Endothelial cell of umbilical vein (primary cell): ENCODE results near the gene DCX. TPM values are rescaled to one million over a fixed set of nuclear protein-coding genes. Genes with fewer than 3 reads are reported as not detected.

Experiments
- BruUV-seq: library from RNA; stranded (reverse); fragments of 400-500 nt; replicated peaks from 2 replicates; lab custom pipeline; 2021; lab: Mats Ljungman, UMichigan
- CTCF ChIA-PET: fragments of 300-600, 350-600 bp; sonication (Branson Sonifier 250); formaldehyde crosslinking; loops from one replicate; lab custom pipeline; 2021; ENCODE audit warnings: antibody characterized with exemption, inconsistent platforms; lab: Charles Lee
- POLR2A ChIA-PET: fragments of 300-600, 350-600 bp; sonication (Branson Sonifier 250); formaldehyde crosslinking; loops from one replicate; lab custom pipeline; 2021; ENCODE audit warnings: antibody characterized with exemption, inconsistent platforms; lab: Charles Lee
- DNase-seq: peaks from one replicate; pipeline ENCODE4 v3.0.0-alpha.2; 2011; ENCODE audit warnings: low read depth, low spot score
- FAIRE-seq: peaks from 2 replicates; lab custom pipeline; 2011; peaks lifted over from hg19 to GRCh38; lab: Jason Lieb, UNC
- H2AFZ ChIP-seq: 2 replicates; pipeline ENCODE4 v1.6.0; 2012; ENCODE audit warnings: low read depth, low read length, control low read depth, inconsistent platforms
- H3K27ac ChIP-seq: 2 replicates; pipeline ENCODE4 v1.5.1; 2011; ENCODE audit warnings: low read depth, mild to moderate bottlenecking, control low read depth, low read length, moderate library complexity; ENCODE audit not compliant: insufficient read depth
- H3K27me3 ChIP-seq, 2 experiments: 2 replicates each; pipeline versions ENCODE4 v1.6.0 to v1.6.1; 2011; ENCODE audit warnings: low read length in 2 of 2, mixed read lengths in 1 of 2; ENCODE audit not compliant: control insufficient read depth in 2 of 2, insufficient read depth in 2 of 2
- H3K36me3 ChIP-seq, 2 experiments: 2 replicates in 1 of 2; 3 replicates in 1 of 2; pipeline ENCODE4 v1.5.1; 2011; ENCODE audit warnings: low read length in 2 of 2, mild to moderate bottlenecking in 1 of 2, moderate library complexity in 1 of 2; ENCODE audit not compliant: control insufficient read depth in 2 of 2, insufficient read depth in 2 of 2; ENCODE audit errors: extremely low read depth in 1 of 2
- H3K4me1 ChIP-seq: 3 replicates; pipeline ENCODE4 v1.5.1; 2011; ENCODE audit warnings: mild to moderate bottlenecking, low read length; ENCODE audit not compliant: control insufficient read depth, insufficient read depth; ENCODE audit errors: extremely low read depth
- H3K4me2 ChIP-seq: 2 replicates; pipeline ENCODE4 v1.6.1; 2011; ENCODE audit warnings: low read length, control low read depth, mixed read lengths; ENCODE audit not compliant: insufficient read depth
- H3K4me3 ChIP-seq, 3 experiments: fragments of 200-600 bp in 1 of 3; sonication (generic), shearing (Covaris generic) in 1 of 3; replicated peaks in 1 of 3; 2 replicates each; pipeline ENCODE4 v1.5.1; 2011 to 2016; ENCODE audit warnings: control low read depth in 3 of 3, low read length in 3 of 3, mild to moderate bottlenecking in 2 of 3, inconsistent platforms in 1 of 3, low read depth in 1 of 3, moderate library complexity in 1 of 3; ENCODE audit not compliant: insufficient read depth in 1 of 3
- H3K79me2 ChIP-seq: 2 replicates; pipeline ENCODE4 v1.6.0; 2012; ENCODE audit warnings: low read length, inconsistent platforms; ENCODE audit not compliant: control insufficient read depth, insufficient read depth
- H3K9ac ChIP-seq: replicated peaks from 2 replicates; pipeline ENCODE3; 2011; ENCODE audit warnings: low read length, control low read depth; ENCODE audit not compliant: insufficient read depth; ENCODE audit errors: extremely low read depth
- H3K9me1 ChIP-seq: replicated peaks from 3 replicates; pipeline ENCODE4 v1.6.0; 2011; ENCODE audit warnings: mild to moderate bottlenecking, low read length; ENCODE audit not compliant: control insufficient read depth, insufficient read depth; ENCODE audit errors: extremely low read depth
- H3K9me3 ChIP-seq: replicated peaks from 2 replicates; pipeline ENCODE4 v1.5.1; 2012; ENCODE audit warnings: low read length, inconsistent platforms; ENCODE audit not compliant: control insufficient read depth, insufficient read depth
- H4K20me1 ChIP-seq: replicated peaks from 2 replicates; pipeline ENCODE3; 2011; ENCODE audit warnings: mild to moderate bottlenecking, low read length; ENCODE audit not compliant: control insufficient read depth, insufficient read depth; ENCODE audit errors: extremely low read depth
- EZH2 ChIP-seq: IDR thresholded peaks from 2 replicates; pipeline ENCODE4 v1.6.1; 2012; ENCODE audit warnings: borderline replicate concordance, low read depth, mild to moderate bottlenecking, moderate library complexity, low read length, inconsistent platforms; ENCODE audit not compliant: severe bottlenecking
- FOS ChIP-seq: IDR thresholded peaks from 2 replicates; pipeline ENCODE4 v1.6.1; 2011; ENCODE audit warnings: mild to moderate bottlenecking, low read length, moderate library complexity, borderline replicate concordance; ENCODE audit not compliant: insufficient read depth
- GATA2 ChIP-seq: IDR thresholded peaks from 2 replicates; pipeline ENCODE4 v1.7.0; 2011; ENCODE audit warnings: low read depth, mild to moderate bottlenecking, moderate library complexity, mixed read lengths, low read length; ENCODE audit not compliant: insufficient read length, insufficient read depth
- JUN ChIP-seq: IDR thresholded peaks from 2 replicates; pipeline ENCODE4 v1.6.1; 2011; ENCODE audit warnings: borderline replicate concordance, low read depth; ENCODE audit not compliant: insufficient read length, insufficient read depth
- MYC ChIP-seq: IDR thresholded peaks from one replicate; pipeline ENCODE4 v1.6.1; 2011; ENCODE audit warnings: mild to moderate bottlenecking, low read depth, low read length
- POLR2A ChIP-seq: IDR thresholded peaks from 2 replicates; pipeline ENCODE4 v1.6.1; 2012; ENCODE audit warnings: low read depth, mild to moderate bottlenecking, control low read depth, low read length
- POLR2AphosphoS5 ChIP-seq: IDR thresholded peaks from 2 replicates; pipeline ENCODE4 v1.6.1; 2012; ENCODE audit warnings: low read depth, mild to moderate bottlenecking, control low read depth, low read length, moderate library complexity; ENCODE audit not compliant: insufficient read depth
- dilution Hi-C: fragments of 300-500 bp; cut with MboI; formaldehyde crosslinking; loops from one replicate; pipeline ENCODE4 v1.15.0; 2019; ENCODE audit warnings: low sequenced_read_pairs; ENCODE audit not compliant: extremely low pct_ligation_motif_present
- intact Hi-C: fragments of 100-400 bp; cut with micrococcal nuclease; formaldehyde crosslinking; loops from one replicate; pipeline ENCODE4 v1.10.0; 2022
- polyA plus RNA-seq, 4 experiments: library from polyadenylated mRNA; depleted of rRNA in 3 of 4; stranded (reverse) in 3 of 4; unstranded in 1 of 4; fragments of >200 nt; gene quantifications; 2 replicates each; pipeline versions ENCODE4 v1.2.1 to v1.2.3, GENCODE V29; 2011 to 2012; ENCODE audit warnings: missing spikeins in 1 of 4
- total RNA-seq: library from RNA; stranded (reverse); gene quantifications from 2 replicates; pipeline ENCODE4 v1.2.3, GENCODE V29; 2021
- TF ChIP-seq, protein P1 (sequence below), 2 donors: IDR thresholded peaks; 1 replicate in 1 of 2; 2 replicates in 1 of 2; pipeline ENCODE4 v1.5.1; 2011; ENCODE audit warnings: low read length in 2 of 2, mild to moderate bottlenecking in 2 of 2, moderate library complexity in 2 of 2, control low read depth in 1 of 2, inconsistent platforms in 1 of 2, low read depth in 1 of 2; ENCODE audit not compliant: insufficient read depth in 1 of 2; ENCODE audit errors: extremely low read depth in 1 of 2
- TF ChIP-seq, protein P2 (sequence below): IDR thresholded peaks from 2 replicates; pipeline ENCODE4 v1.6.1; 2011; ENCODE audit not compliant: insufficient read depth, insufficient read length

Gene DCX
- total and polyA plus RNA-seq, 2 donors (not counting 3 experiments of a cell fraction or from before 2014, with no cell fraction given): not detected

DNA sequence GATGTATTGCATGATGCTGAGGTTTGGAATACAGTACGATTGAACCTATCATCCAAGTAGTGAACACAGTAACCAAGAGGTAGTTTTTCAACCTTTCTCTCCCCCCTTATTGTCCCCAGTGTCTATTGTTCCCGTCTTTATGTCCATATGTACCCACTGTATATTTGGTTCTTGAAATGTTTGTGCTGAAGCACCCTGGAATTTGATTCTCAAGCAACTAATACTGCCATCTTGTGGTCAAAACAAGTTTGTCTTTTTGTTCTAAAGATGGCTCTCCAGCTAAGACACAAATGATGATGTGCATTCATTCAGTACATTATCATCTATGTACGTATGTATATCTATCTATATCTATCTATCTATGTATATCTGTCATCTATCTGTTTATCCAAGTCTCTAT, 33.5 kb upstream of the DCX start:
- POLR2A ChIA-PET: no interaction called here
- CTCF ChIA-PET: interaction anchor here (0.6 kb wide), 2 partner anchors 173 to 592 kb away, joined by 3 read pairs; no protein-coding TSS in a partner anchor

More for the DNA sequence above, 33.5 kb upstream of the DCX start:
- Histone ChIP-seq H3K27me3 (no peaks in the 10 kb centered on the region), H3K4me3 (no peak overlapping the region), H4K20me1 (no peaks in the 10 kb centered on the region), H3K9me3 (no peaks in the 10 kb centered on the region), H3K9ac (no peak overlapping the region), H3K4me1 (no peaks in the 10 kb centered on the region), H3K9me1 (no peaks in the 10 kb centered on the region), H3K4me2 (no peak overlapping the region), H2AFZ (no peak overlapping the region), H3K27ac (no peak overlapping the region), H3K36me3 (no peaks in the 10 kb centered on the region), H3K79me2 (no peaks in the 10 kb centered on the region)
- DNase-seq: peak; percentile 1
- TF ChIP-seq GATA2: no peak
- TF ChIP-seq EZH2: no peak
- TF ChIP-seq POLR2A: no peak
- no peak for TF ChIP-seq JUN
- TF ChIP-seq, protein P1, sequence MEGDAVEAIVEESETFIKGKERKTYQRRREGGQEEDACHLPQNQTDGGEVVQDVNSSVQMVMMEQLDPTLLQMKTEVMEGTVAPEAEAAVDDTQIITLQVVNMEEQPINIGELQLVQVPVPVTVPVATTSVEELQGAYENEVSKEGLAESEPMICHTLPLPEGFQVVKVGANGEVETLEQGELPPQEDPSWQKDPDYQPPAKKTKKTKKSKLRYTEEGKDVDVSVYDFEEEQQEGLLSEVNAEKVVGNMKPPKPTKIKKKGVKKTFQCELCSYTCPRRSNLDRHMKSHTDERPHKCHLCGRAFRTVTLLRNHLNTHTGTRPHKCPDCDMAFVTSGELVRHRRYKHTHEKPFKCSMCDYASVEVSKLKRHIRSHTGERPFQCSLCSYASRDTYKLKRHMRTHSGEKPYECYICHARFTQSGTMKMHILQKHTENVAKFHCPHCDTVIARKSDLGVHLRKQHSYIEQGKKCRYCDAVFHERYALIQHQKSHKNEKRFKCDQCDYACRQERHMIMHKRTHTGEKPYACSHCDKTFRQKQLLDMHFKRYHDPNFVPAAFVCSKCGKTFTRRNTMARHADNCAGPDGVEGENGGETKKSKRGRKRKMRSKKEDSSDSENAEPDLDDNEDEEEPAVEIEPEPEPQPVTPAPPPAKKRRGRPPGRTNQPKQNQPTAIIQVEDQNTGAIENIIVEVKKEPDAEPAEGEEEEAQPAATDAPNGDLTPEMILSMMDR (IDR thresholded peaks at IDR 0.05; ENCODE audit: extremely low read depth in 1 of 2, insufficient read depth in 1 of 2, low read depth in 1 of 2, low read length in 2 of 2): no peak
- TF ChIP-seq, protein P2, sequence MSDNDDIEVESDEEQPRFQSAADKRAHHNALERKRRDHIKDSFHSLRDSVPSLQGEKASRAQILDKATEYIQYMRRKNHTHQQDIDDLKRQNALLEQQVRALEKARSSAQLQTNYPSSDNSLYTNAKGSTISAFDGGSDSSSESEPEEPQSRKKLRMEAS: no peak
- TF ChIP-seq POLR2AphosphoS5: no peak
- no peak for TF ChIP-seq MYC
- TF ChIP-seq FOS: no peak
- dilution Hi-C loops (no loop called here), intact Hi-C loops (no loop called here)
- no TSS peak for BruUV-seq
- peak; percentile 94 for FAIRE-seq
